Uterus (tissue), 4 donors: ENCODE results near the gene ST3GAL5. TPM values are rescaled to one million over a fixed set of nuclear protein-coding genes. Genes with fewer than 3 reads are reported as not detected.

ENCODE experiments used
- DNase-seq, 2 donors: peaks; one replicate each; pipeline ENCODE4 v3.0.0-alpha.2; 2019 to 2020
- H3K27ac ChIP-seq, 2 donors: fragments of 200-600 bp; sonication (generic); 1 replicate in 1 of 2; 2 replicates in 1 of 2; pipeline ENCODE4 v1.5.1; 2016 to 2018
- H3K27me3 ChIP-seq, 2 donors: fragments of 200-600 bp; sonication (generic); one replicate each; pipeline ENCODE4 v1.5.1; 2018 to 2019; ENCODE audit warnings: control low read depth in 1 of 2
- H3K36me3 ChIP-seq, 2 donors: fragments of 200-600 bp; sonication (generic); one replicate each; pipeline ENCODE4 v1.5.1; 2019; ENCODE audit warnings: control low read depth in 1 of 2
- H3K4me1 ChIP-seq, 2 donors: fragments of 200-600 bp; sonication (generic); one replicate each; pipeline ENCODE4 v1.5.1; 2018 to 2019; ENCODE audit warnings: control low read depth in 1 of 2
- H3K4me3 ChIP-seq, 2 donors: fragments of 200-600 bp; sonication (generic); 1 replicate in 1 of 2; 2 replicates in 1 of 2; pipeline ENCODE4 v1.5.1; 2018 to 2019; ENCODE audit warnings: mild to moderate bottlenecking in 1 of 2
- H3K9me3 ChIP-seq, 2 donors: fragments of 200-600 bp; sonication (generic); one replicate each; pipeline ENCODE4 v1.5.1; 2019; ENCODE audit warnings: control low read depth in 1 of 2
- CTCF ChIP-seq, 4 experiments: fragments of 200-600 bp in 2 of 4; fragments of 450-650 bp in 2 of 4; sonication (generic) in 2 of 4; IDR thresholded peaks; one replicate each; pipeline ENCODE4 v1.5.1; 2016 to 2019; ENCODE audit warnings: antibody characterized with exemption in 4 of 4, mild to moderate bottlenecking in 2 of 4, moderate library complexity in 1 of 4
- POLR2A ChIP-seq, 2 donors: fragments of 450-650 bp; IDR thresholded peaks; one replicate each; pipeline ENCODE4 v1.6.1; 2016; ENCODE audit warnings: antibody characterized with exemption in 2 of 2, mild to moderate bottlenecking in 1 of 2, moderate library complexity in 1 of 2
- intact Hi-C: fragments of 100-400 bp; cut with DNase I; formaldehyde crosslinking; loops from one replicate; pipeline ENCODE4 v1.15.1; 2023; ENCODE audit warnings: low total_unique reads
- total RNA-seq, 4 donors: library from RNA; depleted of rRNA in 3 of 4; stranded (reverse); fragments of >200 nt in 3 of 4; gene quantifications; one replicate each; pipeline versions ENCODE4 v1.1.0 to v1.2.4, GENCODE V29; 2014 to 2023
- donor health status: DM: yes; HTN: yes; CAD: no.

ST3GAL5 gene
- total RNA-seq, 4 donors from 2014 or later: 12.3 to 52.9 (median 32.9) TPM

GRCh38 chr2:85790499-85791188 is 98.1 kb downstream of the ST3GAL5 start:
- peak overlapping the region in 1 of 2 donors; percentile 35 for H3K27ac ChIP-seq

GRCh38 chr2:85790032-85790431 is 98.8 kb downstream of the ST3GAL5 start:
- no peak overlapping the region for H3K27ac ChIP-seq
- H3K27me3 ChIP-seq: no peaks in the 10 kb centered on the region
- no peaks in the 10 kb centered on the region for H3K9me3 ChIP-seq
- H3K4me3 ChIP-seq: no peak overlapping the region
- DNase-seq: no peak
- intact Hi-C loops: no loop called here
- no peaks in the 10 kb centered on the region for H3K36me3 ChIP-seq
- H3K4me1 ChIP-seq: peaks cover 5 to 35% of the 10 kb centered on the region in 2 donors
- TF ChIP-seq POLR2A (IDR thresholded peaks at IDR 0.05) (no peak), CTCF (IDR thresholded peaks at IDR 0.05) (no peak)

More at GRCh38 chr2:85790499-85791188, 98.1 kb downstream of the ST3GAL5 start:
- intact Hi-C loops: no loop called here
- DNase-seq: no peak
- Histone ChIP-seq H3K9me3 (no peaks in the 10 kb centered on the region), H3K4me1 (peaks cover 5 to 35% of the 10 kb centered on the region in 2 donors), H3K4me3 (no peak overlapping the region), H3K27me3 (no peaks in the 10 kb centered on the region), H3K36me3 (no peaks in the 10 kb centered on the region)
- TF ChIP-seq POLR2A (IDR thresholded peaks at IDR 0.05) (no peak), CTCF (IDR thresholded peaks at IDR 0.05) (no peak)

GRCh38 chr2:85789271-85789670 is 99.5 kb downstream of the ST3GAL5 start:
- intact Hi-C loops: no loop called here
- no peak overlapping the region for H3K27ac ChIP-seq
- no peak overlapping the region for H3K4me3 ChIP-seq
- H3K9me3 ChIP-seq: no peaks in the 10 kb centered on the region
- no peak for DNase-seq
- H3K27me3 ChIP-seq: no peaks in the 10 kb centered on the region
- peaks cover 5 to 32% of the 10 kb centered on the region in 2 donors for H3K4me1 ChIP-seq
- no peaks in the 10 kb centered on the region for H3K36me3 ChIP-seq
- TF ChIP-seq CTCF (IDR thresholded peaks at IDR 0.05): no peak
- TF ChIP-seq POLR2A (IDR thresholded peaks at IDR 0.05): no peak

- H3K36me3 ChIP-seq: no peaks in the 10 kb centered on the region
- intact Hi-C loops: no loop called here
- TF ChIP-seq POLR2A (IDR thresholded peaks at IDR 0.05) (no peak), CTCF (IDR thresholded peaks at IDR 0.05) (no peak)
- DNase-seq: no peak
- H3K4me1 ChIP-seq: peaks cover 5 to 28% of the 10 kb centered on the region in 2 donors
- no peak overlapping the region for H3K4me3 ChIP-seq
- no peaks in the 10 kb centered on the region for H3K9me3 ChIP-seq
- H3K27ac ChIP-seq: no peak overlapping the region
- H3K27me3 ChIP-seq: no peaks in the 10 kb centered on the region
Measured at GRCh38 chr2:85788603-85789002, 100.2 kb downstream of the ST3GAL5 start.

- Histone ChIP-seq H3K4me1 (peaks cover 2 to 26% of the 10 kb centered on the region in 2 donors), H3K36me3 (no peaks in the 10 kb centered on the region), H3K27ac (no peak overlapping the region), H3K9me3 (no peaks in the 10 kb centered on the region), H3K27me3 (no peaks in the 10 kb centered on the region), H3K4me3 (no peak overlapping the region)
- no peak for TF ChIP-seq CTCF (IDR thresholded peaks at IDR 0.05)
- TF ChIP-seq POLR2A (IDR thresholded peaks at IDR 0.05): no peak
- intact Hi-C loops: no loop called here
- no peak for DNase-seq
Measured at GRCh38 chr2:85787981-85788340, 100.8 kb downstream of the ST3GAL5 start.
